B cell (primary cell): Measurements from ENCODE around the gene GTF2I. TPM values are rescaled to one million over a fixed set of nuclear protein-coding genes. Genes with fewer than 3 reads are reported as not detected.

Experiments used
- ATAC-seq: fragments of 200-7000 bp; cut with Tn5 transposase; one replicate; pipeline ENCODE4 v1.10.0; 2021; ENCODE audit warnings: low read depth, mild to moderate bottlenecking, moderate number of reproducible peaks, moderate library complexity
- CTCF ChIA-PET: fragments of 350-600 bp; sonication (Branson Sonifier 250); formaldehyde crosslinking; loops from one replicate; lab custom pipeline; 2021; ENCODE audit warnings: antibody characterized with exemption, inconsistent platforms; lab: Charles Lee
- POLR2A ChIA-PET: fragments of 350-600 bp; sonication (Branson Sonifier 250); formaldehyde crosslinking; loops from one replicate; lab custom pipeline; 2021; ENCODE audit warnings: antibody characterized with exemption; lab: Charles Lee
- DNase-seq: peaks from one replicate; pipeline ENCODE4 v3.0.0; 2013
- H2AFZ ChIP-seq: 2 replicates; pipeline ENCODE4 v1.6.1; 2012; ENCODE audit warnings: mild to moderate bottlenecking, low read depth, low read length; ENCODE audit not compliant: insufficient read depth, poor library complexity, severe bottlenecking
- H3K27ac ChIP-seq, 2 donors: 1 replicate in 1 of 2; 2 replicates in 1 of 2; pipeline ENCODE4 v1.5.1; 2012 to 2013; ENCODE audit warnings: low read length in 2 of 2, mild to moderate bottlenecking in 2 of 2, moderate library complexity in 1 of 2
- H3K27me3 ChIP-seq, 4 experiments: fragments of 200-600 bp in 1 of 4; sonication (generic) in 1 of 4; replicated peaks in 1 of 4; 1 replicate in 2 of 4; 2 replicates in 2 of 4; pipeline versions ENCODE4 v1.6.1 to v1.7.0; 2013 to 2016; ENCODE audit warnings: low read length in 3 of 4, mild to moderate bottlenecking in 2 of 4, mixed read lengths in 1 of 4, moderate library complexity in 1 of 4; ENCODE audit not compliant: insufficient read depth in 4 of 4, control insufficient read depth in 3 of 4; ENCODE audit errors: control extremely low read depth in 1 of 4
- H3K36me3 ChIP-seq, 2 experiments: replicated peaks in 1 of 2; 1 replicate in 1 of 2; 2 replicates in 1 of 2; pipeline versions ENCODE4 v1.6.1 to v1.7.1; 2013; ENCODE audit warnings: low read length in 1 of 2; ENCODE audit not compliant: insufficient read depth in 2 of 2, control insufficient read depth in 1 of 2; ENCODE audit errors: control extremely low read depth in 1 of 2, extremely low read depth in 1 of 2
- H3K4me1 ChIP-seq, 2 donors: fragments of 200-600 bp in 1 of 2; sonication (generic) in 1 of 2; 1 replicate in 1 of 2; 2 replicates in 1 of 2; pipeline versions ENCODE4 v1.5.1 to v1.6.1; 2013 to 2017; ENCODE audit warnings: low read length in 2 of 2; ENCODE audit not compliant: control insufficient read depth in 2 of 2, insufficient read depth in 2 of 2
- H3K4me2 ChIP-seq: replicated peaks from 2 replicates; pipeline ENCODE3; 2012; ENCODE audit warnings: mild to moderate bottlenecking, low read depth, low read length; ENCODE audit not compliant: poor library complexity, severe bottlenecking
- H3K4me3 ChIP-seq, 5 experiments: fragments of 200-600 bp in 1 of 5; sonication (generic) in 1 of 5; 1 replicate in 3 of 5; 2 replicates in 2 of 5; pipeline versions ENCODE4 v1.5.1 to v1.7.0; 2011 to 2016; ENCODE audit warnings: low read length in 4 of 5, mild to moderate bottlenecking in 4 of 5, low read depth in 2 of 5, control low read depth in 1 of 5, moderate library complexity in 1 of 5; ENCODE audit not compliant: insufficient read depth in 1 of 5; ENCODE audit errors: control extremely low read depth in 1 of 5, extremely low read depth in 1 of 5
- H3K79me2 ChIP-seq: fragments of 200-600 bp; sonication (generic); one replicate; pipeline ENCODE4 v1.6.0; 2016; ENCODE audit warnings: low read length; ENCODE audit not compliant: control insufficient read depth, insufficient read depth
- H3K9ac ChIP-seq: fragments of 200-600 bp; sonication (generic); 2 replicates; pipeline ENCODE4 v1.6.1; 2017; ENCODE audit warnings: mild to moderate bottlenecking, low read length, moderate library complexity
- H3K9me3 ChIP-seq, 3 donors: one replicate each; pipeline versions ENCODE4 v1.6.1 to v1.7.1; 2013; ENCODE audit warnings: low read length in 2 of 3; ENCODE audit not compliant: control insufficient read depth in 2 of 3, insufficient read depth in 1 of 3; ENCODE audit errors: control extremely low read depth in 1 of 3
- H4K20me1 ChIP-seq: 2 replicates; pipeline ENCODE4 v1.6.0; 2012; ENCODE audit warnings: mild to moderate bottlenecking, low read length; ENCODE audit not compliant: insufficient read depth, control insufficient read depth, poor library complexity, severe bottlenecking
- H3K27ac Mint-ChIP-seq: one replicate; pipeline ENCODE4 v1.8.0; 2021; ENCODE audit warnings: mixed read lengths
- H3K27me3 Mint-ChIP-seq: one replicate; pipeline ENCODE4 v1.8.0; 2021; ENCODE audit warnings: mixed read lengths
- H3K4me1 Mint-ChIP-seq: one replicate; pipeline ENCODE4 v1.8.0; 2021; ENCODE audit warnings: mixed read lengths
- H3K4me3 Mint-ChIP-seq: one replicate; pipeline ENCODE4 v1.8.0; 2021; ENCODE audit warnings: mixed read lengths
- H3K9me3 Mint-ChIP-seq: one replicate; pipeline ENCODE4 v1.8.0; 2022; ENCODE audit warnings: mixed read lengths; ENCODE audit not compliant: insufficient read depth
- CTCF ChIP-seq: fragments of 200-600 bp; IDR thresholded peaks from one replicate; pipeline ENCODE4 v1.8.0; 2022; ENCODE audit warnings: antibody characterized with exemption, mild to moderate bottlenecking
- EZH2 ChIP-seq: IDR thresholded peaks from 2 replicates; pipeline ENCODE4 v1.6.1; 2012; ENCODE audit warnings: borderline replicate concordance, low read depth, mild to moderate bottlenecking, moderate library complexity, low read length; ENCODE audit not compliant: insufficient read depth, poor library complexity, severe bottlenecking
- WGBS: methylation state at CpG from one replicate; pipeline ENCODE4 v1.1.5; 2013; ENCODE audit warnings: missing lambda C conversion rate; ENCODE audit not compliant: insufficient coverage; 5-methylcytosine and 5-hydroxymethylcytosine counted together
- intact Hi-C: fragments of 100-400 bp; cut with micrococcal nuclease; formaldehyde crosslinking; loops from one replicate; pipeline ENCODE4 v1.10.0; 2022
- polyA plus RNA-seq: library from polyadenylated mRNA; depleted of rRNA; stranded (reverse); fragments of >200 nt; gene quantifications from 2 replicates; pipeline ENCODE4 v1.2.3, GENCODE V29; 2012
- total RNA-seq, 2 donors: library from RNA; stranded (reverse); fragments of 120-200 nt in 1 of 2; gene quantifications; 1 replicate in 1 of 2; 2 replicates in 1 of 2; pipeline versions ENCODE4 v1.2.3 to v1.2.4, GENCODE V29; 2013 to 2022

The GTF2I gene
- total and polyA plus RNA-seq, 2 donors (not counting 1 experiment from before 2014, with no cell fraction given), result 140 to 271 TPM

DNA sequence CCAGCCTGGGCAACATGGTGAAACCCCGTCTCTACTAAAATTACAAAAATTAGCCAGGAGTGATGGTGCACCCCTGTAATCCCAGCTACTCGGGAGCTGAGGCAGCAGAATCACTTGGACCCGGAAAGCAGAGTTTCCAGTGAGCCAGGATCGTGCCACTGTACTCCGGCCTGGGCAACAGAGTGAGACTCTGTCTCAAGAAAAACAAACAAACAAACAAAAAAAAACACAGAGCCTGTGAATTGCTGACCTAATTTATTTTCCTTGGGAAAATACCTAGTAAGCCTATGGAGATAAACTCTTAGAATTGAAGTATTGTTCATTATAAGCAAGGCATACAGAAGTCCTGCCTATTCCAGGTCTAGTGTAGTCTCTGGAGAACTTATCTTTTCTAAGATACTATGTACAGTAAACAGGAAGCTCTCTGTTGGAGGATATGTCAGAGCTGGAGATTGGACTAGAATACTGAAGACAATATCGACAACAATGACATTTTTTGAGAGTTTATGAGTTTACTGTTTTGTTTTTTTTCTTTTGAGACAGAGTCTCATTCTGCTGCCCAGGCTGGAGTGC is 14.9 kb downstream of the GTF2I start:
- Histone ChIP-seq H3K9ac (no peak overlapping the region), H2AFZ (no peak overlapping the region), H4K20me1 (peaks cover 62% of the 10 kb centered on the region), H3K27me3 (no peaks in the 10 kb centered on the region), H3K4me1 (peaks cover 6 to 13% of the 10 kb centered on the region in 2 donors), H3K4me3 (no peak overlapping the region), H3K4me2 (no peak overlapping the region), H3K27ac (peak overlapping the region in 1 of 2 donors; percentile 56), H3K79me2 (peaks cover 98% of the 10 kb centered on the region), H3K9me3 (no peaks in the 10 kb centered on the region), H3K36me3 (peaks cover 2 to 15% of the 10 kb centered on the region in 2 experiments)
- intact Hi-C loops, result no loop called here
- DNase-seq, result no peak
- Mint-ChIP-seq H3K27me3 (no peaks in the 10 kb centered on the region), H3K4me1 (peaks cover 43% of the 10 kb centered on the region), H3K27ac (no peak overlapping the region), H3K9me3 (no peaks in the 10 kb centered on the region), H3K4me3 (no peak overlapping the region)
- TF ChIP-seq EZH2 (no peak), CTCF (no peak)
- ATAC-seq, result no peak
- POLR2A ChIA-PET, result no interaction called here
- CTCF ChIA-PET, result interaction anchor here (0.9 to 1.1 kb wide), 2 partner anchors 15 to 17 kb away, joined by 3 to 5 read pairs; partner anchors contain the start of gene GTF2I
- 100% methylated on average over 4 of the region's 6 CpGs for WGBS

GRCh38 chr7:74674166-74674565 is 16.6 kb downstream of the GTF2I start:
- Histone ChIP-seq H3K36me3 (peaks cover 2 to 23% of the 10 kb centered on the region in 2 experiments), H2AFZ (no peak overlapping the region), H3K4me2 (no peak overlapping the region), H3K4me3 (no peak overlapping the region), H3K9me3 (no peaks in the 10 kb centered on the region), H3K4me1 (peaks cover 0 to 4% of the 10 kb centered on the region in 2 donors), H3K79me2 (peaks cover 98% of the 10 kb centered on the region), H3K9ac (no peak overlapping the region), H3K27ac (no peak overlapping the region), H4K20me1 (peaks cover 61% of the 10 kb centered on the region), H3K27me3 (no peaks in the 10 kb centered on the region)
- intact Hi-C loops, result no loop called here
- TF ChIP-seq CTCF, result no peak
- no peak for TF ChIP-seq EZH2
- POLR2A ChIA-PET, result no interaction called here
- H3K27ac Mint-ChIP-seq, result peak overlapping the region; percentile 10
- CTCF ChIA-PET, result interaction anchor here (0.9 kb wide), 1 partner anchor 8 kb away, joined by 3 read pairs; no protein-coding TSS in a partner anchor
- WGBS, result 100% methylated on average over 5 of the region's 7 CpGs
- DNase-seq, result no peak
- H3K4me1 Mint-ChIP-seq, result peaks cover 35% of the 10 kb centered on the region
- H3K9me3 Mint-ChIP-seq, result no peaks in the 10 kb centered on the region
- no peaks in the 10 kb centered on the region for H3K27me3 Mint-ChIP-seq
- no peak overlapping the region for H3K4me3 Mint-ChIP-seq
- no peak for ATAC-seq
